ENCODE measurements around the gene USB1. TPM values are rescaled to one million over a fixed set of nuclear protein-coding genes. Genes with fewer than 3 reads are reported as not detected.
A peak's percentile ranks its signal among the peaks of the same experiment; 100 is the strongest.

Gene USB1
- total RNA-seq, 1 experiment from 2014 or later = 73.1 TPM

GRCh38 chr16:58022601-58023371, 21.6 kb downstream of the USB1 start:
- CTCF ChIA-PET = interaction anchor here (1.2 to 2.8 kb wide), 3 partner anchors 8 to 99 kb away, joined by 3 to 16 read pairs (median 8); no protein-coding TSS in a partner anchor
- Histone ChIP-seq H3K79me2 (ENCODE audit: insufficient read depth, low read length) (peaks cover 16% of the 10 kb centered on the region; the same call in 1 of the 2 replicates), H3K9me3 (ENCODE audit: control insufficient read depth in 1 of 2, insufficient read depth in 1 of 2, low read depth in 1 of 2, low read length in 2 of 2) (no peaks in the 10 kb centered on the region), H3K36me3 (ENCODE audit: control insufficient read depth in 1 of 2, insufficient read depth in 2 of 2, low read length in 2 of 2) (no peaks in the 10 kb centered on the region; a peak in 1 of 4 replicates), H3K27ac (ENCODE audit: low read depth, low read length) (no peak overlapping the region), H3K9ac (ENCODE audit: low read length) (no peak overlapping the region), H3K4me2 (ENCODE audit: low read length) (0 out of 2 replicates have a peak overlapping the region, but pooled peaks have one; percentile 7), H3K4me1 (ENCODE audit: control insufficient read depth in 1 of 2, insufficient read depth in 2 of 2, low read length in 2 of 2) (peaks cover 18 to 38% of the 10 kb centered on the region in 2 experiments), H2AFZ (ENCODE audit: low read depth, low read length, poor library complexity, severe bottlenecking) (no peak overlapping the region), H3K27me3 (ENCODE audit: insufficient read depth, low read length) (no peaks in the 10 kb centered on the region), H4K20me1 (ENCODE audit: insufficient read depth) (no peaks in the 10 kb centered on the region), H3K9me2 (ENCODE audit: insufficient read depth) (no peaks in the 10 kb centered on the region), H3K4me3 (replicated peaks in 1 of 2; ENCODE audit: low read depth in 1 of 2, low read length in 2 of 2) (no peak overlapping the region)
- intact Hi-C loops (cut with micrococcal nuclease) = loop anchor here (5.0 to 10.0 kb wide), 5 partner anchors 175 to 735 kb away; partner anchors contain the start of gene CSNK2A2
- ATAC-seq (no peak), DNase-seq (ENCODE audit: low read depth, low spot score) (no peak)
- POLR2A ChIA-PET = interaction anchor here (1.3 kb wide), 1 partner anchor 105 kb away, joined by 3 read pairs; no protein-coding TSS in a partner anchor
- TF ChIP-seq REST (IDR thresholded peaks at IDR 0.05; ENCODE audit: low read depth) = no peak
- TF ChIP-seq POLR2A (IDR thresholded peaks at IDR 0.05; ENCODE audit: borderline replicate concordance, extremely low read depth, insufficient read depth, insufficient read length) = no peak
- no peak for TF ChIP-seq SIN3A (IDR thresholded peaks at IDR 0.05; ENCODE audit: low read depth)
- TF ChIP-seq TCF7L2 (IDR thresholded peaks at IDR 0.05; ENCODE audit: borderline replicate concordance, extremely low read depth, insufficient read depth, insufficient read length) = no peak
- no peak for TF ChIP-seq CBX3 (IDR thresholded peaks at IDR 0.05; ENCODE audit: low read depth)
- no peak for TF ChIP-seq CEBPB (IDR thresholded peaks at IDR 0.05; ENCODE audit: low read depth)
- TF ChIP-seq CTCF (IDR thresholded peaks at IDR 0.05 in 2 of 3, conservative IDR thresholded peaks at IDR 0.05 in 1 of 3; ENCODE audit: borderline replicate concordance in 1 of 3, insufficient read depth in 1 of 3, low read depth in 2 of 3, low read length in 2 of 3) = no peak
- no peak for TF ChIP-seq ZNF274 (IDR thresholded peaks at IDR 0.05; ENCODE audit: low read depth, low read length)
- RAD21 ChIA-PET (ENCODE audit: low non-redundant PET in 1 of 2, low total read pairs in 2 of 2, uncharacterized antibody in 2 of 2, unreplicated experiment in 2 of 2) = no interaction called here
- BruUV-seq (replicated peaks) = no TSS peak

Data from HCT116 (cell line).